NB4 (cell line): ENCODE results near the gene LAMC2.

Experiments
- MAX ChIP-seq: IDR thresholded peaks from 2 replicates; pipeline ENCODE4 v1.6.1; 2011; ENCODE audit warnings: low read depth, low read length
- POLR2A ChIP-seq: IDR thresholded peaks from 2 replicates; pipeline ENCODE4 v1.6.1; 2011; ENCODE audit warnings: mild to moderate bottlenecking; ENCODE audit not compliant: insufficient read length; ENCODE audit errors: extremely low read depth
- TF ChIP-seq, protein P1 (sequence below): IDR thresholded peaks from one replicate; pipeline ENCODE4 v1.5.1; 2012; ENCODE audit warnings: low read depth, low read length

DNA sequence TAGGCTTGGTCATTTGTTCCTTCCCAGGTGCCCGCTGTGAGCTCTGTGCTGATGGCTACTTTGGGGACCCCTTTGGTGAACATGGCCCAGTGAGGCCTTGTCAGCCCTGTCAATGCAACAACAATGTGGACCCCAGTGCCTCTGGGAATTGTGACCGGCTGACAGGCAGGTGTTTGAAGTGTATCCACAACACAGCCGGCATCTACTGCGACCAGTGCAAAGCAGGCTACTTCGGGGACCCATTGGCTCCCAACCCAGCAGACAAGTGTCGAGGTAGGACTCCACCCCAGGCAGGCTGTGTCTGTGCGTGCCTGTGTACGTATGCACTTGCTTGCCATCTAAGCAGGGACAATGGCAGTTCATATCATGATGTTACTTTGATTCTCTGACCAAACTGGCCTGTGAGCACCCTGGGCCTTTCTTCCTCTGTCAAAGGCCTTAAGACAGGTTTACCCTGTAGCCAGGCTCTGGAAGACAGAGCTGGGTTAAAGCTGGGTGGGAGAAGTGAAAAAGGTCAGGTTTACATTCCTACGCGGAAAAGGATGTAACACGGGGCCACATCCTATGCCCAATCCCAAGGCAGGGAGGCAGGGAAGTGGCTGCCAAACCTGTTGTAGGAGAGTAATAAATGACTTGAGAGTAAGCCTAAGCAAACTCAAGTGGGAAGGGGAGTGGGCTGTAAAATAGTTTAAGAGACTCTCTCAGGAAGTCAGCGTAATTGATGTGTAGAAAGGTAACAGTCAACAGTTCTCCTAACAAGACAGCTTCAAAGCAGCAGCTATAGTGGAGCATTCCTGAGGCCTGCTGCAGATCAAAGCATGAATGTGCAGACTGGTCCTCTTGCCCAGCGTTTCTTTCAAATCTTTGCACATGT lies 42.5 kb downstream of the LAMC2 start:
- TF ChIP-seq, protein P1, sequence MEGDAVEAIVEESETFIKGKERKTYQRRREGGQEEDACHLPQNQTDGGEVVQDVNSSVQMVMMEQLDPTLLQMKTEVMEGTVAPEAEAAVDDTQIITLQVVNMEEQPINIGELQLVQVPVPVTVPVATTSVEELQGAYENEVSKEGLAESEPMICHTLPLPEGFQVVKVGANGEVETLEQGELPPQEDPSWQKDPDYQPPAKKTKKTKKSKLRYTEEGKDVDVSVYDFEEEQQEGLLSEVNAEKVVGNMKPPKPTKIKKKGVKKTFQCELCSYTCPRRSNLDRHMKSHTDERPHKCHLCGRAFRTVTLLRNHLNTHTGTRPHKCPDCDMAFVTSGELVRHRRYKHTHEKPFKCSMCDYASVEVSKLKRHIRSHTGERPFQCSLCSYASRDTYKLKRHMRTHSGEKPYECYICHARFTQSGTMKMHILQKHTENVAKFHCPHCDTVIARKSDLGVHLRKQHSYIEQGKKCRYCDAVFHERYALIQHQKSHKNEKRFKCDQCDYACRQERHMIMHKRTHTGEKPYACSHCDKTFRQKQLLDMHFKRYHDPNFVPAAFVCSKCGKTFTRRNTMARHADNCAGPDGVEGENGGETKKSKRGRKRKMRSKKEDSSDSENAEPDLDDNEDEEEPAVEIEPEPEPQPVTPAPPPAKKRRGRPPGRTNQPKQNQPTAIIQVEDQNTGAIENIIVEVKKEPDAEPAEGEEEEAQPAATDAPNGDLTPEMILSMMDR = no peak
- TF ChIP-seq POLR2A = no peak
- no peak for TF ChIP-seq MAX
